Stimulated activated CD4-positive, alpha-beta T cell treated with anti-CD3 and anti-CD28 coated beads, Interleukin-4, amount 100 ng/mL, for 1 hour (primary cell): ENCODE measurements around the gene AIG1.
"Not testable (repeated sequence)": the region's sequence is repeated elsewhere in the genome, so short reads cannot be mapped to it uniquely, and the experiment has no call there.

Source experiments
- DNase-seq: peaks from one replicate; pipeline ENCODE4 v3.0.0-alpha.2; 2020

Gene AIG1

DNA sequence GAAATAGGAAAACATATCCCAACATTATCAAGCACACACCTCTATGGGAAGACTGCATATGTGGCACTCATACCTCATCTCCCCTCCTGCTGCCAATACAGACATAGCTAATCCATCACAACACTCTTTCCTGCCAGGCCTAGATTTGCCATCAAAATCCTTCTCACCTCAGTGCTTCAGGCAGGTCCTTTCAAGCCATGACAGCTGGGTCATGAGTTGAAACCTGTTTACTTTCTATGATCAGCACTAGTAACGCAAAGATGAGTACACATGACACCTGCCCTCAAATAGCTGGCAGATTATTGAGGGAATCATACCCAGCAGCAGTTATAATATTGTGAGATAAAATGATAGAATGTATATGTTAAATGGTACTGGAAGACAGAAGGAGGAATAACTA, 183.1 kb downstream of the AIG1 start:
- no peak for DNase-seq

DNA sequence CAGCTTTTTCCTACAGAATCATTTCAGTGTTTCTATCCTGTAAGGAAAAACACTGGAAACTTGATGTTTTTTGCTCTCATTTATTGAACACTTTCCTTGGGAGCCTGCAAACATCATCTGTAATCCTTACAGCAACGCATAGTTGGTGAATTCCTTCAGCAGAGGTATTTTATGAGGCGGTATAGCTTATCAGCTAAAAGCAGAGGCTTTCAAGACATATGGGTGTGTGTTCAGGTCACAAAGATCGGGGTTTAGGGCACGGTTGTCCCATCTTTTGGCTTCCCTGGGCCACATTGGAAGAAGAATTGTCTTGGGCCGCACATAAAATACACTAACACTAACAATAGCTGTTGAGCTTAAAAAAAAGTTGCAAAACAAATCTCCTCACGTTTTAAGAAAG, 185.0 kb downstream of the AIG1 start:
- no peak for DNase-seq

- not testable (repeated sequence) for DNase-seq
These were observed 185.6 kb downstream of the AIG1 start for GRCh38 chr6:143246166-143246775.

DNA sequence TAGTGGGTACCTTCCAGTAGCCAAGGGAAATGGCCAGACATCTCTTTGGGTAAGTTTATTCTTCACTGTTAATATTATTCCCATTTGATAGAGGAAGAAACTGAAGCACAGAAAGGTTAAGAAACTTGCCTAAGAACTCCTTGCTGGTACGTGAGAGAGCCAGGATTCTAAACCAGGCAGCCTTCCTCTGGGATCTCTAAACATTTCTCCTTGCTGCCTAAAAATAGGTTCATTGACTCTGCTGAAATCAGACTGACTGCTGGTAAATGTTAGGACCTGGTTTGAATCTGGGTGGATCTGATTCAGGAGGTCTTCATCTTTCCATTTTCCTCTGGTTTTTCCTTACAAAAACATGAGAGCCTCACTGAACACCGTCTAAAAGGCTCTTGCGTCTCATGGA, 186.9 kb downstream of the AIG1 start:
- DNase-seq: no peak

- peak; percentile 9 for DNase-seq
These were observed 187.7 kb downstream of the AIG1 start for GRCh38 chr6:143248359-143248758.

DNA sequence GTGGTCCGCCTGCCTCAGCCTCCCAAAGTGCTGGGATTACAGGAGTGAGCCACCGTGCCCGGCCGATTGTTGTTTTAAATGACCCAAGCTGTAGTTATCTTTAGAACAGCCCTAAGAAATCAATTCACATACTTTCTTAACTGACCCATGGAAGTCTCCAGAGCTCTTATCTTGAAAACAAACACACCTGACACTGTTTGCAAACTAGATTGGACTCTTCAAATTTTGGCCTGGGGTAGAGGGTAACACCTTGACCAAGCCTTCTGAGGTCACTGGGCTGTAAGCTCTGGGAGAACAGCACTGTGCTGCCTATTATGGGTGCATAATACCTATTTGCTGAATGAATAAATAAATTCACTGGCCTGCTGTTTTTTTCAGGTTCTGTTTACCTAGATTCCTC, 190.6 kb downstream of the AIG1 start:
- no peak for DNase-seq

GRCh38 chr6:143252961-143253360, 192.3 kb downstream of the AIG1 start:
- DNase-seq: no peak

GRCh38 chr6:143253586-143253985, 192.9 kb downstream of the AIG1 start:
- no peak for DNase-seq

DNA sequence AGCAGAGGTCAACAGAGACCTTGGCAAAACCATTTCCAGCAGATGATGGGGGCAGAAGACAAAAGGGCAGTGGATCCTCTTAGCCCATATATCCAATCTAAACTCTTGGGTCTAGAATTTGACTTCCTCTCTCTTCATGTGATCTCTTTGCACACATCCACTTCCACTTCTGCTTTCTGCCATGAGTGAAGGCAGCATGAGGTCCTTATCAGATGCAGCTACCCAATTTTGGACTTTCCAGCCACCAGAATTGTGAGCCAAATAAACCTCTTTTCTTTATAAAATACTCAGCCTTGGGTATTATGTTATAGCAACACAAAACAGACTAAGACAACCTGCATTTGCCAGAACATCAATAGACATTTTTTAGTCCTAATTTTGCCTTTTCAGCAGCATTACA, 198.3 kb downstream of the AIG1 start:
- no peak for DNase-seq

GRCh38 chr6:143260857-143261256, 200.2 kb downstream of the AIG1 start:
- DNase-seq: no peak

GRCh38 chr6:143261899-143262436, 201.3 kb downstream of the AIG1 start:
- no peak for DNase-seq

DNA sequence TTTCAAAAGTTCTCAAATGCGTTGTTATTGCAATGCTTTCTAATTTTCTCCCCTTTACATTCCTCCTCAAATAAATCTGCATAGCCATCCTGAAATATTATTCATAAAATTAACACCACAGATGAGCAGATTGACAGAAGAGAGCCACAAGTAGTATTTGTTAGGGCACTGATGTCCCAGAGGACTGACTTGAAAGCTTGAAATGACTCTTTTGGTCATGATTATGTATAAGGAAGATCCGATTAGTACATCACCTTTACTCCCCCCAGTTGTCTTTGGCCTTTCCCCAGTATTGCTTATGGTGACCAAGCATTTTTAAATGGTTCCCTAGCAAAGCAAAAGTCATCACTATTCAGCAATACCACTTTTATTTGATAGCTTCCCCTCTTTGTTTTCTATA, 202.2 kb downstream of the AIG1 start:
- no peak for DNase-seq

GRCh38 chr6:143264379-143264778, 203.7 kb downstream of the AIG1 start:
- DNase-seq: no peak

DNA sequence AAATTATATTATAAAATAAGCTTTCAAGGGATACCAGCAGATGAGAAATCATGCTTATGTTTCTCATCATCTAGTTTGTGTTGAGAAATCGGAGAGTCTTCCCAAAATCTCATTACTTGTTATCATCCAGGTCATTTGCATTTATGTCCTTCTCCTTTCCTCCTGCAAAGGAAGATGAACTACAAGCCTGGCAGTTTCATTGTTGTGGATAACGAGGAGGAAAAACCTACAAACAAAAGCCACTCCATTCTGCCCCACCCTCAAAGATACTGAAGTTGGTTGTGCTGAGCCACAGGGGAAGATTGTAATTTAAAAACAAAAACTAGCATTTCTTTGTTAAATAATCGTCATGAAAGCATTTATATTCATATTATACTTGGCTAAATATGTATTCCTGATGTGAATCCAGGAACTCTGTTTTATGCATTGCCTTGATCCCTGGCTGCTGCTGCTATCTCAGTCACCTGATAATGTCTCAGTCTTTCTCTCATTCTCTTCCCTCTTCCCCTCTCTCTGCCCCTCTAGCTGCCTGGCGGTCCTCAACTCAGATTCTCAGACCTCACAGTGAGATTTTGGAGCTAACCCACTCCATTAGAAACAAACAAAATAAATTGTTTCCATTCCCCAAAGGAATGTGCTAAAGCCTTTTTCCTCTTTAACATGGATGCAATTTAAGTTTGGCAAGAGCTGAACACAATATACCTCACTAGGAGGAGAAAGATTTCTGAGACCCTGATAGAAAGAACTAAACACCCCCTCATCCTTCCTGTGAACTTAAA, 204.5 kb downstream of the AIG1 start:
- DNase-seq: no peak

DNA sequence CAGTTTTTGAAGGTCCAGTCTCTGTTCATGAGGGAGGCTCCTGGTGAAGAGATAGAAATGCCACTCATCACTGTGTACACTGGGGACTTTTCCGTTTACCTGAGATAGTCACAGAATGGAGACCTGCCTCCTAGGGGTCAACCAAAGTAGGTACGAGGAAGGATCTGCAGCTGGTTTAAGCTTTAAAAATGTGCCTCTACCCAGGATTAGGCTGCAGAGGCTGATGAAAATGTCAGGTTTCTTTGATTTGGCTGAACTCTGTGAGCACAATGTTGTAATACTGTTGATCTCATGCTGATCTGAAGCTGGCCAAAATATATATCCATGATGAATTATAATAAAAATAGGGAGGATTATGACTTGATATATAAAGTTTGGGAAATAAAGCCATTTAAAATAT, 207.1 kb downstream of the AIG1 start:
- no peak for DNase-seq

- DNase-seq: no peak
These were observed 207.8 kb downstream of the AIG1 start for GRCh38 chr6:143268439-143268838.

GRCh38 chr6:143270026-143270425, 209.3 kb downstream of the AIG1 start:
- DNase-seq: no peak

DNA sequence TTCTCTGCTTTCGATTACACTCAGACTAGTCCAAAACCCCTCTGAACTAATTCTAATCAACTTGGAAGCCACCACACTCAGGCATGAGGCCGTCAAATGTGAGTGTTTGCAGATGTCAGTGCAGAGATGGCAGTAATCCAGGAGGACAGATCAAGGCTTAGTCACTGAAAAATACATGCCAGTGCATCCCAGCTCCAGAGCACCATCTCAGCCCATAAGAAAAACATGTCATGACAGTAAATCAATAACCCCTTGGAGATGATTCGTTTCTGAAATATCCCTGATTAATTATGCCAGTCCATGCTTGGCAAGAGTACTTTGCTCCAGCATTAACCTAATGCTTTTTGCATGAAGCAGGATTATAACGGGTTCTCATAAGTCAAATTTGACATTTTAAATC, 210.3 kb downstream of the AIG1 start:
- DNase-seq: no peak

DNA sequence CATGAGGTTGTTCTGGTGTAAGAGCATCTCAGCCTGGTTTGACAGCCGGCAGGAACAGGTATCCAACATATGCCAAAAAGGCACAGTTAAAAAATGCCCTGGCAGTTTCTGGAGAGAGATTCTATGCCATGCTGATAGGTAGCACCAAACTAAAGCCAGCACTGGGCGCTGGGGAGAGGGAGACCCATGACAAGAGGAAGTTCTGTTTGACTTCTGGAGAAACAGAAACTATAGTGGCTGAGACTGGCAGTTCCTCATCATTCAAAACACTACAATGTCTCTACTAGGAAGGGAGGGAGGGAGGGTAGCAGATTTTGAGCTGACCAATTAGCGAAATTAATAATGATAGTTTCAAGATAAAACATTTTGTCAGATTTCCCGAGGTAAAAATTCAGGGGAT, 215.7 kb downstream of the AIG1 start:
- DNase-seq: no peak

GRCh38 chr6:143279385-143279784, 218.7 kb downstream of the AIG1 start:
- DNase-seq: peak; percentile 4

DNA sequence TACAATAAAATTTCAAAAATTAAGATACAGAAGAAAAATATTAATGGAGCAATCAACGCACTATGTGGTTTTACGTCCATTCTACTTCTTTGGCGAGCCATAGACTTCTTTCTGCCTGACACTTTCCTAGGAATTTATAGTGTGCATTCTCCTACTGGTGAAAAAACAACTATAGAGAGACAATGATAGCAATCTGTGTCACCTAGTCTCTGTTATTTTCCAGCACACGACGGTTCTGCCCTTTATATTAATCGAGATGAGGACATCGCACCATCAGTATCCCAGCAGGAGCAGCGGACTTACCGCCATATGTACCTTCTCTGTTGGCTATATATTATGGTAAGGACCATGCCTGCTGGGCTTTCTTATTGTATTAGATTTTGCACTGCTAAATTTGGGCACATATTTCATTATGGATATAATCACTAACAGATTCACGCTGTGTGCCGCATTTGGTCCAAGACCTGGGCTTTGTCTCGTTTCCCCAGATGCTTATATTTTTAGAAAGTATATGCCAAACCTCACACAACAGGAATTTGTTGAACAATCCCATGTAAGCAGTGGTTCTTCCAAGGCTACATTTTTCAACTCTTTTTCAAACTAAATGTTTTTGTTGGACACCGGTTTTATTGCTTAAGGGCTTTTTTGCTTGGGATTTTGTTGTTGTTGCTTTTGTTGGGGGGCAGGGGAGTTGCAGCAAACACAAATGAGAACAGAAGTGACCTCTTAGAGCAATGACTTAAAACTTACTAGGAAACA, 223.4 kb downstream of the AIG1 start:
- no peak for DNase-seq

DNA sequence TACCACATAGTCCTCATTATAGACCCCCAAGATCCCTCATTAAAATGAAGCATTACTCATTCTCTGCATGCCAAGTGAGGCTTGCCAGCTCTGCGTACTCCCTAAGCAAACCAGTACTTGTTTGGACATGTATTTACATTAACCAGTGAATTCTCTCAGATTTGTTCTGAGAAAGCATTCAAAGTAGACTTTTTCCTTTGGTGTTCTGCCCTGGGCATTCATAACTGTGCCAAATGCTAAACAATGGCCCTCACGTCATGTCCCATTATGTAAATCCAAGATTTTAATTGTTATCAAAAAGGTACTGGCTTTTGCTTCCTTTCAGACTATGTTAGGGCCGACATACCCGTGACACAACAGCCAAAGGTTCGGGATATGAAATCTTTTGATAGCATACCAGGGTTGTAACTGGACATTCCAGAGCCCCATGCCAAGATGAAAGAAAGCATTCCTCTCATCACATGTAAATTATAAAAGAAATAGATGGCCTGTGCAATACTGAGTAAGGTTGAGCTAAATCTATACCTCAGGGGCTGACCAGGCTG, 225.6 kb downstream of the AIG1 start:
- DNase-seq: no peak

- no peak for DNase-seq
These were observed 228.2 kb downstream of the AIG1 start for GRCh38 chr6:143288923-143289322.

- no peak for DNase-seq
These were observed 229.5 kb downstream of the AIG1 start for GRCh38 chr6:143290206-143290605.
